ENCODE data around the gene IL25. TPM values are rescaled to one million over a fixed set of nuclear protein-coding genes. Genes with fewer than 3 reads are reported as not detected.
"Not testable (repeated sequence)": the region's sequence is repeated elsewhere in the genome, so short reads cannot be mapped to it uniquely, and the experiment has no call there.

Gene IL25
- total RNA-seq = not detected in 2 replicates

GRCh38 chr14:23372509-23372908 lies at the start of gene IL25:
TSS of gene IL25 (plus strand) at chr14:23372809.
- H3K36me3 ChIP-seq (ENCODE audit: control insufficient read depth, insufficient read depth, low read length) = no peaks in the 10 kb centered on the region
- no peak for DNase-seq (ENCODE audit: low read depth)
- H3K27me3 ChIP-seq (ENCODE audit: control insufficient read depth, insufficient read depth, low read length) = peaks cover 13% of the 10 kb centered on the region
- TF ChIP-seq CTCF (IDR thresholded peaks at IDR 0.05; ENCODE audit: insufficient read depth, low read length, poor library complexity, severe bottlenecking) = no peak
- no peak within 1 kb of the TSS for H3K4me3 ChIP-seq (ENCODE audit: low read depth, low read length)

GRCh38 chr14:23323838-23324454 lies 48.7 kb upstream of the IL25 start:
- Histone ChIP-seq H3K36me3 (ENCODE audit: control insufficient read depth, insufficient read depth, low read length) (no peaks in the 10 kb centered on the region), H3K27me3 (ENCODE audit: control insufficient read depth, insufficient read depth, low read length) (no peaks in the 10 kb centered on the region), H3K4me3 (ENCODE audit: low read depth, low read length) (no peak overlapping the region)
- DNase-seq (ENCODE audit: low read depth) = no peak
- TF ChIP-seq CTCF (IDR thresholded peaks at IDR 0.05; ENCODE audit: insufficient read depth, low read length, poor library complexity, severe bottlenecking) = no peak

- H3K36me3 ChIP-seq (ENCODE audit: control insufficient read depth, insufficient read depth, low read length) = no peaks in the 10 kb centered on the region
- TF ChIP-seq CTCF (IDR thresholded peaks at IDR 0.05; ENCODE audit: insufficient read depth, low read length, poor library complexity, severe bottlenecking) = no peak
- no peak overlapping the region for H3K4me3 ChIP-seq (ENCODE audit: low read depth, low read length)
- H3K27me3 ChIP-seq (ENCODE audit: control insufficient read depth, insufficient read depth, low read length) = no peaks in the 10 kb centered on the region
- DNase-seq (ENCODE audit: low read depth) = no peak
Observed at GRCh38 chr14:23324455-23324846, 48.2 kb upstream of the IL25 start.

- DNase-seq (ENCODE audit: low read depth) = no peak
- Histone ChIP-seq H3K4me3 (ENCODE audit: low read depth, low read length) (no peak overlapping the region), H3K27me3 (ENCODE audit: control insufficient read depth, insufficient read depth, low read length) (no peaks in the 10 kb centered on the region), H3K36me3 (ENCODE audit: control insufficient read depth, insufficient read depth, low read length) (no peaks in the 10 kb centered on the region)
- no peak for TF ChIP-seq CTCF (IDR thresholded peaks at IDR 0.05; ENCODE audit: insufficient read depth, low read length, poor library complexity, severe bottlenecking)
Observed at GRCh38 chr14:23324993-23325392, 47.6 kb upstream of the IL25 start.

- not testable (repeated sequence) for H3K36me3 ChIP-seq (ENCODE audit: control insufficient read depth, insufficient read depth, low read length); H3K4me3 ChIP-seq (ENCODE audit: low read depth, low read length); DNase-seq (ENCODE audit: low read depth); H3K27me3 ChIP-seq (ENCODE audit: control insufficient read depth, insufficient read depth, low read length)
Observed at GRCh38 chr14:23325746-23326145, 46.9 kb upstream of the IL25 start.

GRCh38 chr14:23326491-23327332 lies 45.9 kb upstream of the IL25 start:
- H3K27me3 ChIP-seq (ENCODE audit: control insufficient read depth, insufficient read depth, low read length) = no peaks in the 10 kb centered on the region
- no peak overlapping the region for H3K4me3 ChIP-seq (ENCODE audit: low read depth, low read length)
- no peaks in the 10 kb centered on the region for H3K36me3 ChIP-seq (ENCODE audit: control insufficient read depth, insufficient read depth, low read length)
- TF ChIP-seq CTCF (IDR thresholded peaks at IDR 0.05; ENCODE audit: insufficient read depth, low read length, poor library complexity, severe bottlenecking) = no peak
- no peak for DNase-seq (ENCODE audit: low read depth)

All from kidney epithelial cell (primary cell).